Adipose tissue (tissue), 3 donors: ENCODE measurements around the gene ZNF408. TPM values are rescaled to one million over a fixed set of nuclear protein-coding genes. Genes with fewer than 3 reads are reported as not detected.

Source experiments
- H3K27ac ChIP-seq: one replicate; pipeline ENCODE4 v1.5.1; 2013; ENCODE audit warnings: low read depth, low read length
- WGBS, 3 donors: extraction: QIAGEN DNeasy Blood & Tissue Kit; methylation state at CpG; one replicate each; pipeline ENCODE4 v1.1.7; 2013; 5-methylcytosine and 5-hydroxymethylcytosine counted together
- polyA plus RNA-seq, 3 donors: library from polyadenylated mRNA; stranded (reverse); fragments of 200-250 nt; gene quantifications; one replicate each; pipeline ENCODE4 v1.2.3, GENCODE V29; 2013
- donor health status: healthy with polysubstance abuse.
- donor health status: Bipolar disorder and iron deficiency.
- donor health status: healthy.

The ZNF408 gene
- polyA plus RNA-seq, 3 donors: 4.0 to 8.0 (median 4.4) TPM

- WGBS, 3 donors: 71 to 76% (median 74%) methylated on average over 7 of the region's 7 CpGs
- no peak within 1 kb of the TSS for H3K27ac ChIP-seq
Observed at GRCh38 chr11:46719048-46719542, 18.3 kb downstream of the ZNF408 start, which contains the start of gene F2. TSS of gene F2 (plus strand) at chr11:46719213. CDS start at chr11:46719236, 23 bp downstream.

GRCh38 chr11:46719543-46720218 lies 18.9 kb downstream of the ZNF408 start:
- H3K27ac ChIP-seq: no peak overlapping the region
- 90 to 95% (median 91%) methylated on average over 25 of the region's 25 CpGs for WGBS, 3 donors

GRCh38 chr11:46721286-46721685 lies 20.5 kb downstream of the ZNF408 start:
- WGBS, 3 donors: 78 to 84% (median 82%) methylated on average over 6 of the region's 6 CpGs
- no peak overlapping the region for H3K27ac ChIP-seq

GRCh38 chr11:46722566-46723358 lies 21.9 kb downstream of the ZNF408 start:
- no peak overlapping the region for H3K27ac ChIP-seq
- WGBS, 3 donors: 89 to 92% (median 90%) methylated on average over 11 of the region's 11 CpGs

- WGBS, 3 donors: 70 to 83% (median 73%) methylated on average over 8 of the region's 8 CpGs
Observed at GRCh38 chr11:46723359-46723680, 22.5 kb downstream of the ZNF408 start.

GRCh38 chr11:46724088-46724487 lies 23.3 kb downstream of the ZNF408 start:
- 63 to 72% (median 66%) methylated on average over 8 of the region's 8 CpGs for WGBS, 3 donors

More at GRCh38 chr11:46723359-46723680, 22.5 kb downstream of the ZNF408 start:
- H3K27ac ChIP-seq: no peak overlapping the region

GRCh38 chr11:46725338-46726205 lies 24.7 kb downstream of the ZNF408 start:
- H3K27ac ChIP-seq: no peak overlapping the region
- WGBS, 3 donors: 85 to 92% (median 89%) methylated on average over 19 of the region's 19 CpGs

More at GRCh38 chr11:46724088-46724487, 23.3 kb downstream of the ZNF408 start:
- H3K27ac ChIP-seq: no peak overlapping the region

GRCh38 chr11:46726206-46726862 lies 25.5 kb downstream of the ZNF408 start:
- WGBS, 3 donors: 93% methylated on average over 26 of the region's 26 CpGs
- no peak overlapping the region for H3K27ac ChIP-seq

GRCh38 chr11:46727952-46728658 lies 27.3 kb downstream of the ZNF408 start:
- H3K27ac ChIP-seq: no peak overlapping the region
- 84 to 91% (median 86%) methylated on average over 17 of the region's 17 CpGs for WGBS, 3 donors

GRCh38 chr11:46728659-46729040 lies 27.8 kb downstream of the ZNF408 start:
- H3K27ac ChIP-seq: no peak overlapping the region
- WGBS, 3 donors: 82 to 86% (median 84%) methylated on average over 9 of the region's 9 CpGs

- H3K27ac ChIP-seq: no peak overlapping the region
- 81 to 86% (median 82%) methylated on average over 24 of the region's 24 CpGs for WGBS, 3 donors
Observed at GRCh38 chr11:46729110-46730027, 28.5 kb downstream of the ZNF408 start.

GRCh38 chr11:46731545-46731944 lies 30.7 kb downstream of the ZNF408 start:
- H3K27ac ChIP-seq: no peak overlapping the region
- 79 to 90% (median 88%) methylated on average over 4 of the region's 4 CpGs for whole genome bisulfite sequencing, 3 donors

GRCh38 chr11:46733234-46733633 lies 32.4 kb downstream of the ZNF408 start:
- 77 to 90% (median 79%) methylated on average over 1 of the region's 1 CpG for WGBS, 3 donors

GRCh38 chr11:46736146-46736545 lies 35.3 kb downstream of the ZNF408 start:
- WGBS, 3 donors: 93 to 94% (median 94%) methylated on average over 7 of the region's 7 CpGs
- no peak overlapping the region for H3K27ac ChIP-seq

More at GRCh38 chr11:46733234-46733633, 32.4 kb downstream of the ZNF408 start:
- H3K27ac ChIP-seq: no peak overlapping the region

- 43 to 82% (median 67%) methylated on average over 5 of the region's 5 CpGs for WGBS, 3 donors
- H3K27ac ChIP-seq: no peak overlapping the region
Observed at GRCh38 chr11:46736615-46737014, 35.8 kb downstream of the ZNF408 start.

- 92 to 95% (median 94%) methylated on average over 11 of the region's 11 CpGs for WGBS, 3 donors
- H3K27ac ChIP-seq: no peak overlapping the region
Observed at GRCh38 chr11:46737699-46738098, 36.9 kb downstream of the ZNF408 start.

- 66 to 78% (median 72%) methylated on average over 6 of the region's 6 CpGs for WGBS, 3 donors
- H3K27ac ChIP-seq: no peak overlapping the region
Observed at GRCh38 chr11:46738887-46739286, 38.1 kb downstream of the ZNF408 start.
